CD14-positive monocyte (primary cell): ENCODE results near the gene TM4SF18. TPM values are rescaled to one million over a fixed set of nuclear protein-coding genes. Genes with fewer than 3 reads are reported as not detected.
A peak's percentile ranks its signal among the peaks of the same experiment; 100 is the strongest.

Experiments used
- DNase-seq, 3 donors: peaks; one replicate each; pipeline ENCODE4 v3.0.0-alpha.2; 2011 to 2022
- H2AFZ ChIP-seq: 2 replicates; pipeline ENCODE4 v1.6.0; 2012; ENCODE audit warnings: mild to moderate bottlenecking, low read depth, low read length, inconsistent platforms; ENCODE audit not compliant: insufficient read depth, poor library complexity, severe bottlenecking
- H3K27ac ChIP-seq, 2 donors: 1 replicate in 1 of 2; 2 replicates in 1 of 2; pipeline ENCODE4 v1.5.1; 2012 to 2013; ENCODE audit warnings: low read length in 2 of 2, control low read depth in 1 of 2, inconsistent platforms in 1 of 2, low read depth in 1 of 2, mild to moderate bottlenecking in 1 of 2
- H3K27me3 ChIP-seq, 2 donors: one replicate each; pipeline versions ENCODE4 v1.6.0 to v1.6.1; 2011 to 2013; ENCODE audit warnings: low read length in 2 of 2; ENCODE audit not compliant: control insufficient read depth in 2 of 2, insufficient read depth in 2 of 2
- H3K36me3 ChIP-seq, 2 donors: replicated peaks in 1 of 2; 1 replicate in 1 of 2; 2 replicates in 1 of 2; pipeline versions ENCODE4 v1.5.1 to v1.6.1; 2012 to 2013; ENCODE audit warnings: low read length in 2 of 2, control low read depth in 1 of 2, inconsistent platforms in 1 of 2, mild to moderate bottlenecking in 1 of 2; ENCODE audit not compliant: insufficient read depth in 2 of 2, control insufficient read depth in 1 of 2
- H3K4me1 ChIP-seq, 2 donors: 1 replicate in 1 of 2; 2 replicates in 1 of 2; pipeline versions ENCODE4 v1.5.1 to v1.6.1; 2012 to 2013; ENCODE audit warnings: low read length in 2 of 2, control low read depth in 1 of 2, inconsistent platforms in 1 of 2, mild to moderate bottlenecking in 1 of 2, moderate library complexity in 1 of 2; ENCODE audit not compliant: insufficient read depth in 2 of 2, control insufficient read depth in 1 of 2
- H3K4me2 ChIP-seq: replicated peaks from 2 replicates; pipeline ENCODE3; 2012; ENCODE audit warnings: low read length, moderate library complexity, mild to moderate bottlenecking; ENCODE audit not compliant: poor library complexity, severe bottlenecking; ENCODE audit errors: extremely low read depth
- H3K4me3 ChIP-seq, 3 experiments: fragments of 200-600 bp in 1 of 3; sonication (generic) in 1 of 3; replicated peaks in 1 of 3; 1 replicate in 2 of 3; 2 replicates in 1 of 3; pipeline ENCODE4 v1.5.1; 2011 to 2013; ENCODE audit warnings: low read length in 3 of 3, mild to moderate bottlenecking in 3 of 3, control low read depth in 2 of 3, low read depth in 2 of 3, inconsistent platforms in 1 of 3, moderate library complexity in 1 of 3
- H3K79me2 ChIP-seq: 2 replicates; pipeline ENCODE4 v1.6.0; 2012; ENCODE audit warnings: mild to moderate bottlenecking, control low read depth, inconsistent platforms, low read length, moderate library complexity; ENCODE audit not compliant: insufficient read depth
- H3K9ac ChIP-seq: 2 replicates; pipeline ENCODE4 v1.6.0; 2017; ENCODE audit warnings: low read length, mild to moderate bottlenecking; ENCODE audit not compliant: insufficient read depth, poor library complexity, severe bottlenecking
- H3K9me3 ChIP-seq, 2 donors: replicated peaks in 1 of 2; 1 replicate in 1 of 2; 2 replicates in 1 of 2; pipeline versions ENCODE4 v1.5.1 to v1.6.1; 2012 to 2013; ENCODE audit warnings: low read length in 2 of 2, control low read depth in 1 of 2; ENCODE audit not compliant: control insufficient read depth in 1 of 2, insufficient read depth in 1 of 2
- H4K20me1 ChIP-seq: 2 replicates; pipeline ENCODE4 v1.6.0; 2012; ENCODE audit warnings: mild to moderate bottlenecking, low read length, control low read depth, moderate library complexity; ENCODE audit not compliant: insufficient read depth
- H3K27ac Mint-ChIP-seq, 7 donors: one replicate each; pipeline ENCODE4 v1.8.0; 2020; ENCODE audit warnings: mild to moderate bottlenecking in 7 of 7, mixed read lengths in 7 of 7, moderate library complexity in 6 of 7, inconsistent platforms in 2 of 7
- H3K27me3 Mint-ChIP-seq, 3 donors: one replicate each; pipeline ENCODE4 v1.8.0; 2021 to 2022; ENCODE audit warnings: low read depth in 3 of 3, mild to moderate bottlenecking in 3 of 3, mixed read lengths in 3 of 3, moderate library complexity in 3 of 3, inconsistent platforms in 1 of 3
- H3K36me3 Mint-ChIP-seq, 2 donors: one replicate each; pipeline ENCODE4 v1.8.0; 2020; ENCODE audit warnings: mixed read lengths in 2 of 2, inconsistent platforms in 1 of 2, mild to moderate bottlenecking in 1 of 2
- H3K4me1 Mint-ChIP-seq: one replicate; pipeline ENCODE4 v1.8.0; 2020; ENCODE audit warnings: mild to moderate bottlenecking, mixed read lengths
- H3K4me3 Mint-ChIP-seq, 2 donors: one replicate each; pipeline ENCODE4 v1.8.0; 2020; ENCODE audit warnings: mild to moderate bottlenecking in 2 of 2, mixed read lengths in 2 of 2, moderate library complexity in 1 of 2
- H3K9me3 Mint-ChIP-seq, 7 donors: one replicate each; pipeline ENCODE4 v1.8.0; 2020 to 2022; ENCODE audit warnings: mixed read lengths in 7 of 7, mild to moderate bottlenecking in 6 of 7, moderate library complexity in 6 of 7, inconsistent platforms in 2 of 7
- CTCF ChIP-seq: fragments of 200-600 bp; IDR thresholded peaks from one replicate; pipeline ENCODE4 v1.8.0; 2022; ENCODE audit warnings: antibody characterized with exemption, mild to moderate bottlenecking
- WGBS: methylation state at CpG from one replicate; pipeline ENCODE4 v1.1.5; 2013; ENCODE audit warnings: missing lambda C conversion rate; ENCODE audit not compliant: insufficient coverage; 5-methylcytosine and 5-hydroxymethylcytosine counted together
- intact Hi-C, 2 donors: fragments of 100-400 bp; cut with micrococcal nuclease; formaldehyde crosslinking; loops; one replicate each; pipeline versions ENCODE4 v1.15.0 to v1.15.1; 2023
- polyA plus RNA-seq, 3 donors: library from polyadenylated mRNA; depleted of rRNA in 1 of 3; unstranded in 2 of 3; stranded (reverse) in 1 of 3; fragments of 300-500 nt in 2 of 3; fragments of >200 nt in 1 of 3; fragmentation: Illumina TruSeq in 2 of 3; gene quantifications; 1 replicate in 2 of 3; 2 replicates in 1 of 3; pipeline ENCODE4 v1.2.3, GENCODE V29; 2012 to 2021

The TM4SF18 gene
- polyA plus RNA-seq, 3 donors = not detected

- Mint-ChIP-seq H3K4me1 (peaks cover 59% of the 10 kb centered on the region), H3K4me3 (no peak overlapping the region), H3K36me3 (no peaks in the 10 kb centered on the region), H3K27ac (peak overlapping the region in 5 of 7 donors; percentile 83 to 91 (median 85)), H3K27me3 (peaks cover 0 to 4% (median 3%) of the 10 kb centered on the region in 3 donors), H3K9me3 (peaks cover 0 to 4% (median 3%) of the 10 kb centered on the region in 7 donors)
- Histone ChIP-seq H3K9me3 (peaks cover 0 to 1% of the 10 kb centered on the region in 2 donors), H3K79me2 (no peaks in the 10 kb centered on the region), H3K36me3 (no peaks in the 10 kb centered on the region), H3K4me3 (no peak overlapping the region), H3K27me3 (no peaks in the 10 kb centered on the region), H3K9ac (no peak overlapping the region), H3K4me1 (peaks cover 59 to 72% of the 10 kb centered on the region in 2 donors), H3K27ac (peak overlapping the region in 1 of 2 donors; percentile 52), H3K4me2 (no peak overlapping the region), H4K20me1 (no peaks in the 10 kb centered on the region), H2AFZ (no peak overlapping the region)
- TF ChIP-seq CTCF = no peak
- intact Hi-C loops = loop anchor here in 1 of 2 donors (10.0 kb wide), 1 partner anchor 101 kb away; the partner anchor contains the start of gene TM4SF4
- no CpG with 5 or more reads among the region's 2 CpGs for WGBS
- peak; percentile 50 to 82 (median 78) for DNase-seq
Measured at GRCh38 chr3:149373235-149374125, 40.0 kb upstream of the TM4SF18 start.

- Histone ChIP-seq H4K20me1 (no peaks in the 10 kb centered on the region), H3K27me3 (no peaks in the 10 kb centered on the region), H3K79me2 (no peaks in the 10 kb centered on the region), H3K36me3 (no peaks in the 10 kb centered on the region), H3K4me1 (peaks cover 52 to 56% of the 10 kb centered on the region in 2 donors), H3K9me3 (no peaks in the 10 kb centered on the region), H3K4me2 (peak overlapping the region; percentile 70), H3K27ac (no peak overlapping the region), H2AFZ (no peak overlapping the region), H3K9ac (no peak overlapping the region), H3K4me3 (peak overlapping the region in 1 of 3 experiments; percentile 67)
- no peak for TF ChIP-seq CTCF
- H3K9me3 Mint-ChIP-seq = no peaks in the 10 kb centered on the region
- intact Hi-C loops = loop anchor here in 1 of 2 donors (10.0 kb wide), 1 partner anchor 103 kb away; the partner anchor contains the start of gene TM4SF4
- H3K27me3 Mint-ChIP-seq = peaks cover 0 to 2% (median 1%) of the 10 kb centered on the region in 3 donors
- WGBS = no CpG with 5 or more reads among the region's 2 CpGs
- no peak overlapping the region for H3K4me3 Mint-ChIP-seq
- H3K27ac Mint-ChIP-seq = peak overlapping the region in 1 of 7 donors; percentile 76
- DNase-seq = no peak
- H3K36me3 Mint-ChIP-seq = no peaks in the 10 kb centered on the region
- H3K4me1 Mint-ChIP-seq = peaks cover 49% of the 10 kb centered on the region
Measured at GRCh38 chr3:149371723-149372114, 38.3 kb upstream of the TM4SF18 start.
